Bronchial epithelial cell (primary cell): ENCODE data around the gene TMED6. TPM values are rescaled to one million over a fixed set of nuclear protein-coding genes. Genes with fewer than 3 reads are reported as not detected.
A peak's percentile ranks its signal among the peaks of the same experiment; 100 is the strongest.

Experiments
- DNase-seq: peaks from one replicate; pipeline ENCODE4 v3.0.0-alpha.2; 2010; ENCODE audit warnings: low read depth
- FAIRE-seq: peaks from 2 replicates; lab custom pipeline; 2011; peaks lifted over from hg19 to GRCh38; lab: Jason Lieb, UNC
- H3K27me3 ChIP-seq: 2 replicates; pipeline ENCODE4 v1.5.1; 2011; ENCODE audit warnings: low read length; ENCODE audit not compliant: control insufficient read depth, insufficient read depth
- H3K36me3 ChIP-seq: 2 replicates; pipeline ENCODE4 v1.5.1; 2011; ENCODE audit warnings: low read length; ENCODE audit not compliant: control insufficient read depth, insufficient read depth
- H3K4me3 ChIP-seq: 2 replicates; pipeline ENCODE4 v1.5.1; 2011; ENCODE audit warnings: mild to moderate bottlenecking, low read depth, low read length, control low read depth
- CTCF ChIP-seq: IDR thresholded peaks from 2 replicates; pipeline ENCODE4 v1.5.1; 2011; ENCODE audit warnings: mild to moderate bottlenecking, moderate library complexity, low read length, control low read depth, inconsistent platforms; ENCODE audit not compliant: insufficient read depth, severe bottlenecking
- total RNA-seq: library from RNA; depleted of rRNA; stranded (reverse); fragments of >200 nt; gene quantifications from 2 replicates; pipeline ENCODE4 v1.2.1, GENCODE V29; 2014

The TMED6 gene
- total RNA-seq, 1 donor from 2014 or later: not detected

- Histone ChIP-seq H3K4me3 (no peak overlapping the region), H3K36me3 (peaks cover 44% of the 10 kb centered on the region), H3K27me3 (no peaks in the 10 kb centered on the region)
- no peak for DNase-seq
- TF ChIP-seq CTCF: no peak
- no peak for FAIRE-seq
These were observed 35.9 kb downstream of the TMED6 start for GRCh38 chr16:69315486-69316311.

GRCh38 chr16:69314534-69314933 lies 37.1 kb downstream of the TMED6 start:
- H3K4me3 ChIP-seq: no peak overlapping the region
- TF ChIP-seq CTCF: no peak
- no peaks in the 10 kb centered on the region for H3K27me3 ChIP-seq
- FAIRE-seq (no peak), DNase-seq (no peak)
- H3K36me3 ChIP-seq: peaks cover 35% of the 10 kb centered on the region

- FAIRE-seq (no peak), DNase-seq (no peak)
- Histone ChIP-seq H3K36me3 (peaks cover 26% of the 10 kb centered on the region), H3K4me3 (no peak overlapping the region), H3K27me3 (no peaks in the 10 kb centered on the region)
- TF ChIP-seq CTCF: no peak
These were observed 38.1 kb downstream of the TMED6 start for GRCh38 chr16:69313469-69313868.

- no peak for FAIRE-seq
These were observed 39.8 kb downstream of the TMED6 start for GRCh38 chr16:69311533-69312387.

More at GRCh38 chr16:69311533-69312387, 39.8 kb downstream of the TMED6 start:
- peak overlapping the region; percentile 58 for H3K4me3 ChIP-seq
- no peaks in the 10 kb centered on the region for H3K27me3 ChIP-seq
- peaks cover 17% of the 10 kb centered on the region for H3K36me3 ChIP-seq
- DNase-seq: peak; percentile 42
- no peak for TF ChIP-seq CTCF
